ENCODE results near the gene UTS2R.

GRCh38 chr17:82327289-82327688 lies 44.3 kb upstream of the UTS2R start:
- TF ChIP-seq CTCF (IDR thresholded peaks at IDR 0.05) (no peak), EZH2 (IDR thresholded peaks at IDR 0.05) (no peak), EZH2phosphoT487 (IDR thresholded peaks at IDR 0.05) (no peak)
